Right lobe of liver (tissue), 6 donors: ENCODE data around the gene APRT. TPM values are rescaled to one million over a fixed set of nuclear protein-coding genes. Genes with fewer than 3 reads are reported as not detected.

Experiments used
- ATAC-seq, 4 donors: fragments of 200-7000 bp; cut with Tn5 transposase; one replicate each; pipeline ENCODE4 v1.9.1; 2020; ENCODE audit warnings: mild to moderate bottlenecking in 4 of 4, moderate library complexity in 4 of 4
- DNase-seq, 3 donors: peaks; one replicate each; pipeline ENCODE4 v3.0.0-alpha.2; 2020
- H3K27ac ChIP-seq, 3 donors: fragments of 200-600 bp; one replicate each; pipeline ENCODE4 v1.8.0; 2022
- H3K27me3 ChIP-seq, 2 donors: fragments of 200-600 bp; one replicate each; pipeline ENCODE4 v1.8.0; 2022
- H3K36me3 ChIP-seq, 4 donors: fragments of 200-600 bp; sonication (generic) in 1 of 4; one replicate each; pipeline versions ENCODE4 v1.5.1 to v1.8.0; 2017 to 2022; ENCODE audit warnings: control low read depth in 1 of 4
- H3K4me1 ChIP-seq, 4 donors: fragments of 200-600 bp; sonication (generic) in 1 of 4; one replicate each; pipeline versions ENCODE4 v1.5.1 to v1.8.0; 2017 to 2022; ENCODE audit warnings: control low read depth in 1 of 4
- H3K4me3 ChIP-seq, 3 donors: fragments of 200-600 bp; one replicate each; pipeline ENCODE4 v1.8.0; 2022
- H3K9me3 ChIP-seq, 4 donors: fragments of 200-600 bp; sonication (generic) in 1 of 4; one replicate each; pipeline versions ENCODE4 v1.5.1 to v1.8.0; 2017 to 2022; ENCODE audit warnings: control low read depth in 1 of 4
- CTCF ChIP-seq, 4 donors: fragments of 200-600 bp in 3 of 4; fragments of 450-650 bp in 1 of 4; IDR thresholded peaks; one replicate each; pipeline versions ENCODE4 v1.5.1 to v1.8.0; 2016 to 2022; ENCODE audit warnings: antibody characterized with exemption in 4 of 4, mild to moderate bottlenecking in 2 of 4
- POLR2A ChIP-seq: fragments of 450-650 bp; IDR thresholded peaks from one replicate; pipeline ENCODE4 v1.6.1; 2017; ENCODE audit warnings: antibody characterized with exemption, mild to moderate bottlenecking
- WGBS: methylation state at CpG from one replicate; pipeline ENCODE4 v1.1.6; 2018; ENCODE audit warnings: low coverage, low lambda C conversion rate; ENCODE audit not compliant: insufficient coverage; ENCODE audit errors: missing lambda C conversion rate; 5-methylcytosine and 5-hydroxymethylcytosine counted together
- intact Hi-C, 2 donors: fragments of 100-400 bp; cut with DNase I; formaldehyde crosslinking; loops; one replicate each; pipeline versions ENCODE4 v1.11.2 to v1.14.1; 2022
- total RNA-seq, 6 experiments: library from RNA; depleted of rRNA in 2 of 6; stranded (reverse); fragments of >200 nt in 2 of 6; fragmentation: NEBNext Ultra II Directional in 3 of 6; extraction: Animal tissue kit (Norgen Biotek cat#: 25700) in 3 of 6; gene quantifications; one replicate each; pipeline versions ENCODE4 v1.1.0 to v1.2.4, GENCODE V29; 2016 to 2023
- donor health status: DM: no; HTN: yes; CAD: no.
- donor health status: DM: no; HTN: no; CAD: no.
- donor health status: DM: no; HTN: no; CAD: no.
- donor health status: DM: no; HTN: yes; CAD: no.
- donor health status: DM: no; HTN: yes; CAD: no.

APRT gene
- total RNA-seq, 6 experiments from 2014 or later: 61.4 to 120 (median 74.1) TPM

- TF ChIP-seq CTCF (IDR thresholded peaks at IDR 0.05): peak; percentile 48 to 72 (median 67)
- TF ChIP-seq POLR2A: no peak
- intact Hi-C loops: no loop called here
- peak overlapping the region in 2 of 3 donors; percentile 54 to 64 for H3K27ac ChIP-seq
Observed at GRCh38 chr16:88857728-88858339, 46.1 kb upstream of the APRT start.

GRCh38 chr16:88856828-88857727 is 45.4 kb upstream of the APRT start, which contains the start of the genes GALNS and TRAPPC2L:
TSS of gene GALNS (minus strand) at chr16:88856947. CDS start at chr16:88856877, 70 bp downstream.
TSS of gene TRAPPC2L (plus strand) at chr16:88857127. CDS start at chr16:88857151, 24 bp downstream.
- peak within 1 kb of the TSS; percentile 48 to 64 (median 54) for H3K27ac ChIP-seq
- peak; percentile 93 to 96 (median 96) for ATAC-seq
- intact Hi-C loops: no loop called here

More at GRCh38 chr16:88857728-88858339, 46.1 kb upstream of the APRT start:
- Histone ChIP-seq H3K4me3 (peak overlapping the region; percentile 94 to 98 (median 96)), H3K36me3 (peaks cover 0 to 29% (median 5%) of the 10 kb centered on the region in 4 donors), H3K9me3 (no peaks in the 10 kb centered on the region), H3K27me3 (no peaks in the 10 kb centered on the region), H3K4me1 (peaks cover 0 to 18% (median 7%) of the 10 kb centered on the region in 4 donors)
- DNase-seq (peak; percentile 78 to 85 (median 84)), ATAC-seq (peak; percentile 65 to 71 (median 67))
- whole genome bisulfite sequencing: 14% methylated on average over 12 of the region's 12 CpGs

GRCh38 chr16:88856122-88856827 is 44.5 kb upstream of the APRT start:
- Histone ChIP-seq H3K36me3 (peaks cover 0 to 26% (median 5%) of the 10 kb centered on the region in 4 donors), H3K27me3 (no peaks in the 10 kb centered on the region), H3K27ac (peak overlapping the region in 1 of 3 donors; percentile 64), H3K4me1 (peaks cover 0 to 18% (median 7%) of the 10 kb centered on the region in 4 donors), H3K9me3 (no peaks in the 10 kb centered on the region), H3K4me3 (peak overlapping the region; percentile 94 to 98 (median 96))
- peak in 1 of 3 donors; percentile 46 for DNase-seq
- WGBS: 2% methylated on average over 21 of the region's 53 CpGs
- ATAC-seq: peak in 1 of 4 donors; percentile 2
- TF ChIP-seq CTCF (IDR thresholded peaks at IDR 0.05): no peak
- TF ChIP-seq POLR2A: no peak
- intact Hi-C loops: no loop called here

More at GRCh38 chr16:88856828-88857727, 45.4 kb upstream of the APRT start, which contains the start of the genes GALNS and TRAPPC2L:
- H3K4me1 ChIP-seq: peaks cover 0 to 18% (median 7%) of the 10 kb centered on the region in 4 donors
- H3K4me3 ChIP-seq: peak within 1 kb of the TSS; percentile 94 to 98 (median 96)
- TF ChIP-seq CTCF (IDR thresholded peaks at IDR 0.05) (no peak), POLR2A (peak; percentile 72)
- DNase-seq: peak; percentile 99
- no peaks in the 10 kb centered on the region for H3K9me3 ChIP-seq
- no peaks in the 10 kb centered on the region for H3K27me3 ChIP-seq
- WGBS: 0% methylated on average over 18 of the region's 87 CpGs
- peaks cover 0 to 29% (median 5%) of the 10 kb centered on the region in 4 donors for H3K36me3 ChIP-seq

- WGBS: 90% methylated on average over 10 of the region's 13 CpGs
- TF ChIP-seq CTCF (IDR thresholded peaks at IDR 0.05) (no peak), POLR2A (no peak)
- Histone ChIP-seq H3K27me3 (no peaks in the 10 kb centered on the region), H3K27ac (no peak overlapping the region), H3K4me3 (peak overlapping the region; percentile 94 to 98 (median 96)), H3K36me3 (peaks cover 0 to 21% (median 5%) of the 10 kb centered on the region in 4 donors), H3K4me1 (peaks cover 0 to 18% (median 7%) of the 10 kb centered on the region in 4 donors), H3K9me3 (no peaks in the 10 kb centered on the region)
- no peak for ATAC-seq
- DNase-seq: no peak
- intact Hi-C loops: no loop called here
Observed at GRCh38 chr16:88855736-88856121, 44.0 kb upstream of the APRT start.
